GM21529 (cell line): ENCODE data around the gene EFNA2.

Experiments used
- ATAC-seq: cut with Tn5 transposase; IDR thresholded peaks from one replicate; pipeline ENCODE4 v1.9.1; 2021; ENCODE audit not compliant: unreplicated experiment

The EFNA2 gene

GRCh38 chr19:1271528-1272422, 13.9 kb upstream of the EFNA2 start:
- no peak for ATAC-seq

GRCh38 chr19:1272423-1273262, 13.0 kb upstream of the EFNA2 start:
- no peak for ATAC-seq

GRCh38 chr19:1273263-1274041, 12.2 kb upstream of the EFNA2 start:
- ATAC-seq, result no peak

GRCh38 chr19:1274081-1274851, 11.4 kb upstream of the EFNA2 start:
- no peak for ATAC-seq

- ATAC-seq, result no peak
Measured at GRCh38 chr19:1274852-1275259, 10.8 kb upstream of the EFNA2 start.

GRCh38 chr19:1275260-1275975, 10.3 kb upstream of the EFNA2 start, which contains the start of gene FAM174C:
Gene FAM174C (plus strand): TSS chr19:1275530. CDS start chr19:1275550, 20 bp downstream.
- ATAC-seq, result peak; percentile 64

- no peak for ATAC-seq
Measured at GRCh38 chr19:1275976-1276627, 9.6 kb upstream of the EFNA2 start.

GRCh38 chr19:1276628-1277022, 9.0 kb upstream of the EFNA2 start:
- no peak for ATAC-seq

GRCh38 chr19:1277061-1277460, 8.6 kb upstream of the EFNA2 start:
- no peak for ATAC-seq

GRCh38 chr19:1278074-1278473, 7.6 kb upstream of the EFNA2 start:
- ATAC-seq, result no peak

- ATAC-seq, result no peak
Measured at GRCh38 chr19:1278713-1279660, 6.7 kb upstream of the EFNA2 start.

GRCh38 chr19:1279782-1280341, 5.8 kb upstream of the EFNA2 start:
- no peak for ATAC-seq

GRCh38 chr19:1280636-1281568, 4.8 kb upstream of the EFNA2 start:
- ATAC-seq, result no peak

GRCh38 chr19:1281569-1282287, 3.9 kb upstream of the EFNA2 start:
- no peak for ATAC-seq

GRCh38 chr19:1282588-1283206, 3.0 kb upstream of the EFNA2 start:
- ATAC-seq, result no peak
